Esophagus muscularis mucosa (tissue), 4 donors: Measurements from ENCODE around the gene CNPY2. TPM values are rescaled to one million over a fixed set of nuclear protein-coding genes. Genes with fewer than 3 reads are reported as not detected.
A peak's percentile ranks its signal among the peaks of the same experiment; 100 is the strongest.

ENCODE experiments used
- DNase-seq: peaks from one replicate; pipeline ENCODE4 v3.0.0-alpha.2; 2017; ENCODE audit errors: extremely low spot score
- H3K27ac ChIP-seq, 4 donors: fragments of 200-600 bp; sonication (generic); replicated peaks in 1 of 4; 1 replicate in 3 of 4; 2 replicates in 1 of 4; pipeline ENCODE4 v1.5.1; 2016 to 2019; ENCODE audit warnings: mild to moderate bottlenecking in 1 of 4
- H3K27me3 ChIP-seq, 4 donors: fragments of 200-600 bp; sonication (generic); one replicate each; pipeline versions ENCODE4 v1.5.1 to v1.6.0; 2016 to 2019
- H3K36me3 ChIP-seq, 4 donors: fragments of 200-600 bp; sonication (generic); one replicate each; pipeline ENCODE4 v1.5.1; 2016 to 2019
- H3K4me1 ChIP-seq, 4 donors: fragments of 200-600 bp; sonication (generic); one replicate each; pipeline ENCODE4 v1.5.1; 2016 to 2019
- H3K4me3 ChIP-seq, 4 donors: fragments of 200-600 bp; sonication (generic); 1 replicate in 2 of 4; 2 replicates in 2 of 4; pipeline ENCODE4 v1.5.1; 2016 to 2019; ENCODE audit warnings: mild to moderate bottlenecking in 4 of 4, moderate library complexity in 1 of 4
- H3K9me3 ChIP-seq, 4 donors: fragments of 200-600 bp; sonication (generic); 1 replicate in 3 of 4; 2 replicates in 1 of 4; pipeline ENCODE4 v1.5.1; 2016 to 2019
- CTCF ChIP-seq, 3 experiments: fragments of 200-600 bp in 2 of 3; fragments of 450-650 bp in 1 of 3; sonication (generic) in 2 of 3; IDR thresholded peaks; one replicate each; pipeline ENCODE4 v1.5.1; 2017 to 2019; ENCODE audit warnings: antibody characterized with exemption in 3 of 3, mild to moderate bottlenecking in 2 of 3, moderate library complexity in 1 of 3
- EP300 ChIP-seq: sonication (generic); formaldehyde crosslinking; IDR thresholded peaks from one replicate; pipeline ENCODE4 v1.6.1; 2017; ENCODE audit warnings: antibody characterized with exemption
- POLR2A ChIP-seq: fragments of 450-650 bp; IDR thresholded peaks from one replicate; pipeline ENCODE4 v1.6.1; 2017; ENCODE audit warnings: antibody characterized with exemption, moderate library complexity, mild to moderate bottlenecking, low read depth
- POLR2AphosphoS5 ChIP-seq, 2 donors: sonication (generic); formaldehyde crosslinking; IDR thresholded peaks; one replicate each; pipeline ENCODE4 v1.6.1; 2017; ENCODE audit warnings: antibody characterized with exemption in 2 of 2
- WGBS: methylation state at CpG from one replicate; pipeline ENCODE4 v1.1.5; 2018; 5-methylcytosine and 5-hydroxymethylcytosine counted together
- intact Hi-C: fragments of 100-400 bp; cut with DNase I; formaldehyde crosslinking; loops from one replicate; pipeline ENCODE4 v1.15.1; 2023
- total RNA-seq, 4 donors: library from RNA; depleted of rRNA; stranded (reverse); fragments of >200 nt; gene quantifications; one replicate each; pipeline versions ENCODE4 v1.1.0 to v1.2.1, GENCODE V29; 2016

Gene CNPY2
- total RNA-seq, 4 donors from 2014 or later: 48.8 to 61.5 (median 50.3) TPM

GRCh38 chr12:56307221-56307965, 8.4 kb downstream of the CNPY2 start:
- H3K4me1 ChIP-seq: peaks cover 6 to 7% (median 6%) of the 10 kb centered on the region in 4 donors
- 96% methylated on average over 7 of the region's 7 CpGs for WGBS
- no peak for TF ChIP-seq POLR2A
- TF ChIP-seq CTCF (IDR thresholded peaks at IDR 0.05): no peak
- intact Hi-C loops: no loop called here
- H3K9me3 ChIP-seq: no peaks in the 10 kb centered on the region
- no peaks in the 10 kb centered on the region for H3K27me3 ChIP-seq
- H3K36me3 ChIP-seq: peaks cover 0 to 89% (median 61%) of the 10 kb centered on the region in 4 donors
- H3K4me3 ChIP-seq: no peak overlapping the region
- no peak overlapping the region for H3K27ac ChIP-seq
- no peak for DNase-seq

- Histone ChIP-seq H3K27ac (no peak overlapping the region), H3K4me3 (no peak overlapping the region), H3K9me3 (no peaks in the 10 kb centered on the region), H3K27me3 (no peaks in the 10 kb centered on the region), H3K4me1 (peaks cover 21 to 26% (median 25%) of the 10 kb centered on the region in 4 donors), H3K36me3 (peaks cover 0 to 67% (median 44%) of the 10 kb centered on the region in 4 donors)
- intact Hi-C loops: no loop called here
- 91% methylated on average over 8 of the region's 8 CpGs for WGBS
- DNase-seq: no peak
- TF ChIP-seq CTCF (IDR thresholded peaks at IDR 0.05) (no peak), POLR2AphosphoS5 (IDR thresholded peaks at IDR 0.05) (no peak), POLR2A (no peak), EP300 (no peak)
These were observed 10.8 kb downstream of the CNPY2 start for GRCh38 chr12:56304872-56305590.

- H3K36me3 ChIP-seq: peaks cover 0 to 59% (median 37%) of the 10 kb centered on the region in 4 donors
- no peak for DNase-seq
- peaks cover 22 to 32% (median 28%) of the 10 kb centered on the region in 4 donors for H3K4me1 ChIP-seq
- intact Hi-C loops: no loop called here
- H3K27ac ChIP-seq: no peak overlapping the region
- no peaks in the 10 kb centered on the region for H3K27me3 ChIP-seq
- WGBS: 85% methylated on average over 3 of the region's 3 CpGs
- H3K4me3 ChIP-seq: no peak overlapping the region
- no peaks in the 10 kb centered on the region for H3K9me3 ChIP-seq
- TF ChIP-seq EP300 (no peak), POLR2AphosphoS5 (IDR thresholded peaks at IDR 0.05) (no peak), CTCF (IDR thresholded peaks at IDR 0.05) (no peak), POLR2A (no peak)
These were observed 11.5 kb downstream of the CNPY2 start for GRCh38 chr12:56304276-56304675.

- 41% methylated on average over 21 of the region's 21 CpGs for WGBS
- Histone ChIP-seq H3K9me3 (no peaks in the 10 kb centered on the region), H3K36me3 (peaks cover 0 to 27% (median 24%) of the 10 kb centered on the region in 4 donors), H3K27ac (peak overlapping the region; percentile 90 to 98 (median 96)), H3K27me3 (no peaks in the 10 kb centered on the region), H3K4me1 (peaks cover 54 to 66% (median 62%) of the 10 kb centered on the region in 4 donors), H3K4me3 (peak overlapping the region; percentile 84 to 93 (median 85))
- TF ChIP-seq CTCF (IDR thresholded peaks at IDR 0.05) (no peak), POLR2A (no peak), POLR2AphosphoS5 (IDR thresholded peaks at IDR 0.05) (no peak)
- intact Hi-C loops: no loop called here
- DNase-seq: peak; percentile 92
These were observed 14.9 kb downstream of the CNPY2 start for GRCh38 chr12:56300644-56301464.
